IMR-90 (cell line): ENCODE measurements around the gene PRKCA. TPM values are rescaled to one million over a fixed set of nuclear protein-coding genes. Genes with fewer than 3 reads are reported as not detected.

Experiments used
- ATAC-seq: fragments of 200-7000 bp; cut with Tn5 transposase; 2 replicates; pipeline ENCODE4 v1.9.1; 2020; ENCODE audit warnings: low read depth, mild to moderate bottlenecking, moderate library complexity
- BruUV-seq: library from RNA; stranded (reverse); fragments of 400-500 nt; replicated peaks from 2 replicates; lab custom pipeline; 2021; lab: Mats Ljungman, UMichigan
- CTCF ChIA-PET: fragments of 300-600 bp; formaldehyde crosslinking; extraction: SDS; loops from one replicate; lab custom pipeline; 2021; ENCODE audit warnings: antibody characterized with exemption; lab: Yijun Ruan, JAX
- POLR2A ChIA-PET: fragments of 300-600 bp; sonication (Branson Sonifier 250); formaldehyde crosslinking; loops from one replicate; lab custom pipeline; 2022; ENCODE audit warnings: antibody characterized with exemption; ENCODE audit not compliant: unreplicated experiment; lab: Charles Lee
- DNase-seq: peaks from one replicate; pipeline ENCODE4 v3.0.0; 2013
- H2AFZ ChIP-seq: replicated peaks from 2 replicates; pipeline ENCODE3; 2013; ENCODE audit warnings: low read length, mild to moderate bottlenecking; ENCODE audit not compliant: poor library complexity
- H2AK5ac ChIP-seq: 2 replicates; pipeline ENCODE4 v1.6.1; 2013; ENCODE audit warnings: low read depth, low read length, inconsistent platforms
- H2AK9ac ChIP-seq: replicated peaks from 2 replicates; pipeline ENCODE3; 2013; ENCODE audit warnings: mild to moderate bottlenecking, low read depth, low read length, moderate library complexity; ENCODE audit not compliant: poor library complexity
- H2BK120ac ChIP-seq: 2 replicates; pipeline ENCODE4 v1.6.1; 2013; ENCODE audit warnings: low read depth, low read length, inconsistent platforms
- H2BK15ac ChIP-seq: 3 replicates; pipeline ENCODE4 v1.6.1; 2013; ENCODE audit warnings: low read depth, low read length, inconsistent platforms
- H2BK20ac ChIP-seq: 2 replicates; pipeline ENCODE4 v1.6.1; 2013; ENCODE audit warnings: low read depth, mild to moderate bottlenecking, inconsistent platforms, low read length, moderate library complexity
- H2BK5ac ChIP-seq: 2 replicates; pipeline ENCODE4 v1.6.1; 2013; ENCODE audit warnings: mild to moderate bottlenecking, low read depth, low read length, inconsistent platforms; ENCODE audit not compliant: poor library complexity, severe bottlenecking
- H3K14ac ChIP-seq: replicated peaks from 2 replicates; pipeline ENCODE4 v1.6.1; 2013; ENCODE audit warnings: low read depth, low read length, inconsistent platforms
- H3K18ac ChIP-seq: 2 replicates; pipeline ENCODE4 v1.6.1; 2013; ENCODE audit warnings: low read depth, low read length, control low read depth
- H3K23ac ChIP-seq: 2 replicates; pipeline ENCODE4 v1.6.1; 2013; ENCODE audit warnings: low read depth, low read length, inconsistent platforms
- H3K27ac ChIP-seq: 2 replicates; pipeline ENCODE4 v1.5.1; 2013; ENCODE audit warnings: mild to moderate bottlenecking, control low read depth, low read length; ENCODE audit not compliant: insufficient read depth
- H3K27me3 ChIP-seq: 2 replicates; pipeline ENCODE4 v1.6.1; 2013; ENCODE audit warnings: low read length; ENCODE audit not compliant: control insufficient read depth, insufficient read depth
- H3K36me3 ChIP-seq: 2 replicates; pipeline ENCODE4 v1.6.1; 2013; ENCODE audit warnings: low read length, mixed read lengths; ENCODE audit not compliant: control insufficient read depth, insufficient read depth
- H3K4ac ChIP-seq: 2 replicates; pipeline ENCODE4 v1.6.1; 2013; ENCODE audit warnings: low read depth, low read length, inconsistent platforms
- H3K4me1 ChIP-seq: 2 replicates; pipeline ENCODE4 v1.6.1; 2013; ENCODE audit warnings: low read length, mixed read lengths; ENCODE audit not compliant: control insufficient read depth, insufficient read depth
- H3K4me2 ChIP-seq: 2 replicates; pipeline ENCODE4 v1.6.1; 2013; ENCODE audit warnings: low read depth, mild to moderate bottlenecking, control low read depth, low read length, moderate library complexity
- H3K4me3 ChIP-seq: 2 replicates; pipeline ENCODE4 v1.5.1; 2013; ENCODE audit warnings: low read depth, mild to moderate bottlenecking, control low read depth, low read length, moderate library complexity; ENCODE audit not compliant: insufficient read depth
- H3K56ac ChIP-seq: 2 replicates; pipeline ENCODE4 v1.6.1; 2013; ENCODE audit warnings: low read length, inconsistent platforms; ENCODE audit not compliant: insufficient read depth; ENCODE audit errors: extremely low read depth
- H3K79me1 ChIP-seq, 2 experiments: 2 replicates each; pipeline ENCODE4 v1.6.1; 2013; ENCODE audit warnings: low read length in 2 of 2, inconsistent platforms in 1 of 2, low read depth in 1 of 2
- H3K9ac ChIP-seq: 2 replicates; pipeline ENCODE4 v1.6.1; 2013; ENCODE audit warnings: low read depth, low read length, control low read depth
- H3K9me1 ChIP-seq: 2 replicates; pipeline ENCODE4 v1.6.1; 2013; ENCODE audit warnings: low read length, inconsistent platforms; ENCODE audit not compliant: insufficient read depth
- H3K9me3 ChIP-seq: 2 replicates; pipeline ENCODE4 v1.6.1; 2013; ENCODE audit warnings: low read length; ENCODE audit not compliant: control insufficient read depth, insufficient read depth
- H4K20me1 ChIP-seq: 2 replicates; pipeline ENCODE4 v1.6.1; 2013; ENCODE audit warnings: low read length, inconsistent platforms; ENCODE audit not compliant: insufficient read depth
- H4K5ac ChIP-seq: 2 replicates; pipeline ENCODE4 v1.6.1; 2013; ENCODE audit warnings: mild to moderate bottlenecking, low read depth, low read length, control low read depth
- H4K8ac ChIP-seq, 2 experiments: 2 replicates each; pipeline ENCODE4 v1.6.1; 2013; ENCODE audit warnings: low read depth in 2 of 2, low read length in 2 of 2, control low read depth in 1 of 2, inconsistent platforms in 1 of 2
- H4K91ac ChIP-seq: 2 replicates; pipeline ENCODE4 v1.6.1; 2013; ENCODE audit warnings: low read depth, low read length, inconsistent platforms; ENCODE audit not compliant: insufficient read depth
- BHLHE40 ChIP-seq: fragments of 150-350 bp; IDR thresholded peaks from 2 replicates; pipeline ENCODE4 v1.6.1; 2016; ENCODE audit warnings: mild to moderate bottlenecking, low read depth, low read length
- CEBPB ChIP-seq: IDR thresholded peaks from 2 replicates; pipeline ENCODE4 v1.6.1; 2012; ENCODE audit warnings: low read depth, low read length, improper control_type of control experiment
- CHD1 ChIP-seq: IDR thresholded peaks from 2 replicates; pipeline ENCODE4 v1.6.1; 2012; ENCODE audit warnings: low read depth, low read length, improper control_type of control experiment
- FOS ChIP-seq: fragments of 150-350 bp; IDR thresholded peaks from 2 replicates; pipeline ENCODE4 v1.6.1; 2016; ENCODE audit warnings: low read depth, low read length
- MAFK ChIP-seq: IDR thresholded peaks from 2 replicates; pipeline ENCODE4 v1.6.1; 2012; ENCODE audit warnings: low read depth, low read length, improper control_type of control experiment
- MAZ ChIP-seq: IDR thresholded peaks from 2 replicates; pipeline ENCODE4 v1.6.1; 2012; ENCODE audit warnings: low read depth, mild to moderate bottlenecking, low read length, improper control_type of control experiment, moderate library complexity, borderline replicate concordance
- MXI1 ChIP-seq: IDR thresholded peaks from 2 replicates; pipeline ENCODE4 v1.6.1; 2012; ENCODE audit warnings: low read depth, mild to moderate bottlenecking, low read length, moderate library complexity, borderline replicate concordance
- NFE2L2 ChIP-seq: fragments of 150-350 bp; IDR thresholded peaks from 2 replicates; pipeline ENCODE4 v1.6.1; 2016; ENCODE audit warnings: low read depth, mild to moderate bottlenecking, low read length
- POLR2A ChIP-seq: IDR thresholded peaks from 2 replicates; pipeline ENCODE4 v1.6.1; 2012; ENCODE audit warnings: mild to moderate bottlenecking, low read depth, low read length
- RAD21 ChIP-seq: IDR thresholded peaks from 2 replicates; pipeline ENCODE4 v1.6.1; 2012; ENCODE audit warnings: low read length, improper control_type of control experiment
- RCOR1 ChIP-seq: IDR thresholded peaks from 2 replicates; pipeline ENCODE4 v1.6.1; 2012; ENCODE audit warnings: mild to moderate bottlenecking, low read length, improper control_type of control experiment; ENCODE audit not compliant: insufficient replicate concordance
- RFX5 ChIP-seq: IDR thresholded peaks from 2 replicates; pipeline ENCODE4 v1.8.0; 2012; ENCODE audit warnings: low read depth, mild to moderate bottlenecking, low read length, moderate library complexity
- SMC3 ChIP-seq: fragments of 150-350 bp; IDR thresholded peaks from 2 replicates; pipeline ENCODE4 v1.6.1; 2016; ENCODE audit warnings: low read depth, mild to moderate bottlenecking, antibody characterized with exemption, low read length, moderate library complexity
- WGBS, 2 experiments: methylation state at CpG; one replicate each; pipeline versions ENCODE4 v1.1.5 to v1.1.7; 2013; ENCODE audit warnings: missing lambda C conversion rate in 2 of 2; ENCODE audit not compliant: insufficient read length in 1 of 2; ENCODE audit errors: extremely low coverage in 2 of 2; 5-methylcytosine and 5-hydroxymethylcytosine counted together
- dilution Hi-C: fragments of 300-500 bp; cut with HindIII; formaldehyde crosslinking; loops from one replicate; pipeline ENCODE4 v1.14.3; 2018; ENCODE audit warnings: low sequenced_read_pairs; ENCODE audit not compliant: unreplicated experiment
- in situ Hi-C: fragments of 300-500 bp; cut with MboI; formaldehyde crosslinking; loops from 3 replicates; pipeline ENCODE4 v1.14.3; 2019; ENCODE audit warnings: low sequenced_read_pairs, inconsistent platforms, mixed read lengths
- intact Hi-C: fragments of 100-400 bp; cut with micrococcal nuclease; formaldehyde crosslinking; loops from 2 replicates; pipeline ENCODE4 v1.10.0; 2022
- polyA plus RNA-seq, 3 experiments: library from polyadenylated mRNA; depleted of rRNA; stranded (reverse); fragments of >200 nt; gene quantifications; 2 replicates each; pipeline ENCODE4 v1.2.3, GENCODE V29; 2012; ENCODE audit warnings: low replicate concordance in 1 of 3
- total RNA-seq: library from RNA; depleted of rRNA; stranded (reverse); fragments of >200 nt; gene quantifications from 2 replicates; pipeline ENCODE4 v1.2.3, GENCODE V29; 2012
- TF ChIP-seq, protein P1 (sequence below): fragments of 150-350 bp; IDR thresholded peaks from 2 replicates; pipeline ENCODE4 v1.6.1; 2016; ENCODE audit warnings: low read depth, mild to moderate bottlenecking, low read length, moderate library complexity, borderline replicate concordance
- TF ChIP-seq, protein P2 (sequence below): conservative IDR thresholded peaks from 2 replicates; pipeline ENCODE4 v1.5.1; 2012; ENCODE audit warnings: mild to moderate bottlenecking, low read depth, low read length, improper control_type of control experiment
- TF ChIP-seq, protein P3 (sequence below): fragments of 150-350 bp; IDR thresholded peaks from 2 replicates; pipeline ENCODE4 v1.6.1; 2017; ENCODE audit warnings: mild to moderate bottlenecking, antibody characterized with exemption, low read length, low read depth

PRKCA gene
- total and polyA plus RNA-seq, 2 of the 4 experiments (the other 2 are of a cell fraction): 31.0 to 46.0 TPM

DNA sequence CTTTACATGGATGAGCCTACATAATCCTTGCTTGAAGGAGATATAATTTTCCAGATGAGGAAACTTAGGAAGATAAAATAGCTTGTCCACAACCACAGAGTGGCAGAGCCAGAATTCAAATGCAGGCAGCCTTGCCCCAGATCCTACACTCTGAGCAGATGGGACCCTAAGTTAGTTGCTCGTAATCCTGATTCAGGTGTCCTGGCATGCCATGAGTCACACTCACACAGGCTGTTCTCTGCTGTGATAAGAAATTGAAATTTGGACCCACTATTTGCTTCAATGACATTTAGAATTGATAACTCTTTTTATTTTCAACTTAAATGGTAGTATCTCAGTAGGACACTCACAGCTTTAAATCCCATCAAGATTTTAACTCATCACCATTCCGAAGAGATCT is 381.8 kb downstream of the PRKCA start:
- Histone ChIP-seq H2BK20ac (no peak overlapping the region), H2BK5ac (no peak overlapping the region), H3K9me1 (peaks cover 18% of the 10 kb centered on the region; the same call in 1 of the 2 replicates), H2AK9ac (no peak overlapping the region), H3K4me2 (no peak overlapping the region), H3K9me3 (no peaks in the 10 kb centered on the region), H4K20me1 (peaks cover 6% of the 10 kb centered on the region; the same call in 1 of the 2 replicates), H3K4me3 (no peak overlapping the region), H3K23ac (0 out of 2 replicates have a peak overlapping the region, but pooled peaks have one; percentile 39), H2BK15ac (no peak overlapping the region), H3K14ac (no peak overlapping the region; the same call in 1 of the 2 replicates), H3K27ac (no peak overlapping the region), H4K8ac (no peak overlapping the region), H2BK120ac (no peak overlapping the region), H3K4ac (no peak overlapping the region), H4K5ac (no peak overlapping the region), H2AFZ (no peak overlapping the region), H2AK5ac (no peak overlapping the region), H3K4me1 (peaks cover 3% of the 10 kb centered on the region; the same call in 1 of the 2 replicates), H3K79me1 (peaks cover 34 to 52% of the 10 kb centered on the region in 2 experiments), H3K9ac (no peak overlapping the region), H3K36me3 (peaks cover 15% of the 10 kb centered on the region), H3K27me3 (no peaks in the 10 kb centered on the region), H4K91ac (no peak overlapping the region), H3K18ac (no peak overlapping the region), H3K56ac (no peak overlapping the region)
- in situ Hi-C loops (no loop called here), intact Hi-C loops (no loop called here), dilution Hi-C loops (no loop called here)
- POLR2A ChIA-PET: no interaction called here
- CTCF ChIA-PET: interaction anchor here (1.4 kb wide), 1 partner anchor 44 kb away, joined by 3 read pairs; no protein-coding TSS in a partner anchor
- DNase-seq (peak; percentile 32), ATAC-seq (peak; percentile 50; the same call in 1 of the 2 replicates)
- no CpG with 5 or more reads among the region's 2 CpGs for WGBS, 2 experiments
- no TSS peak for BruUV-seq
- TF ChIP-seq CHD1 (no peak), CEBPB (no peak), MAZ (no peak), RFX5 (no peak), POLR2A (no peak), RCOR1 (no peak), MAFK (no peak), BHLHE40 (no peak), FOS (no peak), RAD21 (no peak), NFE2L2 (no peak), SMC3 (no peak), MXI1 (no peak)
- TF ChIP-seq, protein P1, sequence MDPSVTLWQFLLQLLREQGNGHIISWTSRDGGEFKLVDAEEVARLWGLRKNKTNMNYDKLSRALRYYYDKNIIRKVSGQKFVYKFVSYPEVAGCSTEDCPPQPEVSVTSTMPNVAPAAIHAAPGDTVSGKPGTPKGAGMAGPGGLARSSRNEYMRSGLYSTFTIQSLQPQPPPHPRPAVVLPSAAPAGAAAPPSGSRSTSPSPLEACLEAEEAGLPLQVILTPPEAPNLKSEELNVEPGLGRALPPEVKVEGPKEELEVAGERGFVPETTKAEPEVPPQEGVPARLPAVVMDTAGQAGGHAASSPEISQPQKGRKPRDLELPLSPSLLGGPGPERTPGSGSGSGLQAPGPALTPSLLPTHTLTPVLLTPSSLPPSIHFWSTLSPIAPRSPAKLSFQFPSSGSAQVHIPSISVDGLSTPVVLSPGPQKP: no peak
- TF ChIP-seq, protein P2, sequence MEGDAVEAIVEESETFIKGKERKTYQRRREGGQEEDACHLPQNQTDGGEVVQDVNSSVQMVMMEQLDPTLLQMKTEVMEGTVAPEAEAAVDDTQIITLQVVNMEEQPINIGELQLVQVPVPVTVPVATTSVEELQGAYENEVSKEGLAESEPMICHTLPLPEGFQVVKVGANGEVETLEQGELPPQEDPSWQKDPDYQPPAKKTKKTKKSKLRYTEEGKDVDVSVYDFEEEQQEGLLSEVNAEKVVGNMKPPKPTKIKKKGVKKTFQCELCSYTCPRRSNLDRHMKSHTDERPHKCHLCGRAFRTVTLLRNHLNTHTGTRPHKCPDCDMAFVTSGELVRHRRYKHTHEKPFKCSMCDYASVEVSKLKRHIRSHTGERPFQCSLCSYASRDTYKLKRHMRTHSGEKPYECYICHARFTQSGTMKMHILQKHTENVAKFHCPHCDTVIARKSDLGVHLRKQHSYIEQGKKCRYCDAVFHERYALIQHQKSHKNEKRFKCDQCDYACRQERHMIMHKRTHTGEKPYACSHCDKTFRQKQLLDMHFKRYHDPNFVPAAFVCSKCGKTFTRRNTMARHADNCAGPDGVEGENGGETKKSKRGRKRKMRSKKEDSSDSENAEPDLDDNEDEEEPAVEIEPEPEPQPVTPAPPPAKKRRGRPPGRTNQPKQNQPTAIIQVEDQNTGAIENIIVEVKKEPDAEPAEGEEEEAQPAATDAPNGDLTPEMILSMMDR: no peak
- TF ChIP-seq, protein P3, sequence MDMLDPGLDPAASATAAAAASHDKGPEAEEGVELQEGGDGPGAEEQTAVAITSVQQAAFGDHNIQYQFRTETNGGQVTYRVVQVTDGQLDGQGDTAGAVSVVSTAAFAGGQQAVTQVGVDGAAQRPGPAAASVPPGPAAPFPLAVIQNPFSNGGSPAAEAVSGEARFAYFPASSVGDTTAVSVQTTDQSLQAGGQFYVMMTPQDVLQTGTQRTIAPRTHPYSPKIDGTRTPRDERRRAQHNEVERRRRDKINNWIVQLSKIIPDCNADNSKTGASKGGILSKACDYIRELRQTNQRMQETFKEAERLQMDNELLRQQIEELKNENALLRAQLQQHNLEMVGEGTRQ: no peak
